GM12892 (cell line): Measurements from ENCODE around the gene PLEKHA8.

ENCODE experiments used
- POLR2A ChIP-seq: IDR thresholded peaks from 2 replicates; pipeline ENCODE4 v1.6.1; 2011; ENCODE audit warnings: low read depth, low read length, control low read depth
- POLR2AphosphoS5 ChIP-seq: IDR thresholded peaks from 2 replicates; pipeline ENCODE4 v1.6.1; 2011; ENCODE audit warnings: low read depth, low read length, control low read depth
- TAF1 ChIP-seq: IDR thresholded peaks from 2 replicates; pipeline ENCODE4 v1.6.1; 2011; ENCODE audit warnings: low read depth, mild to moderate bottlenecking, control low read depth, low read length, borderline replicate concordance

DNA sequence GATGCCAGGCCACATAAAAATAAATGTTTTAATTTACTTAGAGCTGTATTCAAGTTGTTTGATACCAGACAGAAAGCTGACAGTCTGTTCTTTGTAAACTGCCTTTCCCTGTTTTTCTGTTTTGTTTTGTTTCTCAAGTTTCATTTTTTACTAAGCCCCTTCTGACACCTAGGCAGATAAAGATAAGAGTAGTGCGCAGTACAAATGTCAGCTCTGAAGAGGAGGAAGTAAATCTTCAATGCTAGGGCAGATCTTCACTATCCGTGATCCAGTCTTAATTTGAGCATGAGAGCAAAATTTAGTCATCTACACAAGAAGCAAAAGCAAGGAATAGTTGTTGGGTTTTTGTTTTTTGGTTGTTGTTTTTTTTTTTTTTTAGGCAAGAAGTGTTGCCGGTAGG is 133.9 kb downstream of the PLEKHA8 start:
- no peak for TF ChIP-seq POLR2A
- no peak for TF ChIP-seq TAF1
- no peak for TF ChIP-seq POLR2AphosphoS5
